ENCODE measurements around the gene CHST9.

GRCh38 chr18:27141876-27142275, 43.2 kb downstream of the CHST9 start:
- no peak for TF ChIP-seq FOXP4 (CRISPR knock-in tag; IDR thresholded peaks at IDR 0.05)
- TF ChIP-seq FOXJ3 (CRISPR knock-in tag; IDR thresholded peaks at IDR 0.05; ENCODE audit: borderline replicate concordance) = no peak
- TF ChIP-seq GABPB1 (CRISPR knock-in tag; IDR thresholded peaks at IDR 0.05) = no peak
- no peak for TF ChIP-seq CTCF (IDR thresholded peaks at IDR 0.05)
- no peak for TF ChIP-seq MXD4 (CRISPR knock-in tag; IDR thresholded peaks at IDR 0.05; ENCODE audit: borderline replicate concordance)
- no peak for TF ChIP-seq JUN (CRISPR knock-in tag; IDR thresholded peaks at IDR 0.05)
- no peak for TF ChIP-seq FOXK1 (CRISPR knock-in tag; IDR thresholded peaks at IDR 0.05)
- TF ChIP-seq CREB1 (CRISPR knock-in tag; IDR thresholded peaks at IDR 0.05) = no peak
- TF ChIP-seq ZNF232 (CRISPR knock-in tag; IDR thresholded peaks at IDR 0.05) = no peak
- TF ChIP-seq MAX (CRISPR knock-in tag; IDR thresholded peaks at IDR 0.05) = no peak
- no peak for TF ChIP-seq ATF2 (CRISPR knock-in tag; IDR thresholded peaks at IDR 0.05; ENCODE audit: borderline replicate concordance, low read depth)
- no peak for TF ChIP-seq ARID4B (CRISPR knock-in tag; IDR thresholded peaks at IDR 0.05; ENCODE audit: borderline replicate concordance)
- no peak for TF ChIP-seq SMAD3 (CRISPR knock-in tag; IDR thresholded peaks at IDR 0.05; ENCODE audit: borderline replicate concordance)
- TF ChIP-seq USF2 (CRISPR knock-in tag; IDR thresholded peaks at IDR 0.05) = no peak

Measured in WTC11 (cell line).